ENCODE measurements around the gene AMBP. TPM values are rescaled to one million over a fixed set of nuclear protein-coding genes. Genes with fewer than 3 reads are reported as not detected.

The AMBP gene
- total RNA-seq, 6 experiments from 2014 or later, result 2,202 to 7,072 (median 5,221) TPM

GRCh38 chr9:114099669-114100270 lies 21.7 kb upstream of the AMBP start:
- Histone ChIP-seq H3K36me3 (peaks cover 0 to 4% (median 0%) of the 10 kb centered on the region in 4 donors), H3K9me3 (no peaks in the 10 kb centered on the region), H3K27me3 (no peaks in the 10 kb centered on the region), H3K27ac (no peak overlapping the region), H3K4me1 (peaks cover 0 to 11% (median 0%) of the 10 kb centered on the region in 4 donors), H3K4me3 (peak overlapping the region in 1 of 3 donors; percentile 69)
- intact Hi-C loops (cut with DNase I), result loop anchor here in 1 of 2 donors (5.0 kb wide), 1 partner anchor 188 kb away; no protein-coding TSS in a partner anchor
- no peak for DNase-seq
- WGBS (ENCODE audit: insufficient coverage, low coverage, low lambda C conversion rate, missing lambda C conversion rate), result 65% methylated on average over 2 of the region's 2 CpGs
- no peak for TF ChIP-seq CTCF (IDR thresholded peaks at IDR 0.05)
- TF ChIP-seq POLR2A (IDR thresholded peaks at IDR 0.05), result no peak
- peak in 2 of 4 donors; percentile 1 to 10 for ATAC-seq

GRCh38 chr9:114098936-114099668 lies 21.0 kb upstream of the AMBP start, which contains the start of gene KIF12:
Gene KIF12 (minus strand): TSS chr9:114099292. CDS start chr9:114099276, 16 bp downstream.
- WGBS (ENCODE audit: insufficient coverage, low coverage, low lambda C conversion rate, missing lambda C conversion rate), result 23% methylated on average over 14 of the region's 32 CpGs
- ATAC-seq (peak; percentile 68 to 83 (median 72)), DNase-seq (peak; percentile 67 to 82 (median 82))
- no peak for TF ChIP-seq POLR2A (IDR thresholded peaks at IDR 0.05)
- TF ChIP-seq CTCF (IDR thresholded peaks at IDR 0.05), result peak in 1 of 4 donors; percentile 14
- intact Hi-C loops (cut with DNase I), result loop anchor here in 1 of 2 donors (5.0 kb wide), 1 partner anchor 188 kb away; no protein-coding TSS in a partner anchor
- Histone ChIP-seq H3K27me3 (no peaks in the 10 kb centered on the region), H3K4me3 (peak within 1 kb of the TSS; percentile 49 to 69 (median 57)), H3K27ac (peak within 1 kb of the TSS in 1 of 3 donors; percentile 29), H3K9me3 (no peaks in the 10 kb centered on the region), H3K36me3 (peaks cover 0 to 4% (median 0%) of the 10 kb centered on the region in 4 donors), H3K4me1 (peaks cover 0 to 11% (median 0%) of the 10 kb centered on the region in 4 donors)

- no peak for TF ChIP-seq POLR2A (IDR thresholded peaks at IDR 0.05)
- TF ChIP-seq CTCF (IDR thresholded peaks at IDR 0.05), result no peak
- Histone ChIP-seq H3K27me3 (no peaks in the 10 kb centered on the region), H3K4me3 (peak overlapping the region; percentile 49 to 69 (median 57)), H3K36me3 (peaks cover 0 to 4% (median 0%) of the 10 kb centered on the region in 4 donors), H3K27ac (no peak overlapping the region), H3K4me1 (peaks cover 0 to 11% (median 0%) of the 10 kb centered on the region in 4 donors), H3K9me3 (no peaks in the 10 kb centered on the region)
- ATAC-seq (peak; percentile 89 to 92 (median 90)), DNase-seq (peak; percentile 88 to 89 (median 89))
- WGBS (ENCODE audit: insufficient coverage, low coverage, low lambda C conversion rate, missing lambda C conversion rate), result 0% methylated on average over 9 of the region's 77 CpGs
- intact Hi-C loops (cut with DNase I), result loop anchor here in 1 of 2 donors (5.0 kb wide), 1 partner anchor 189 kb away; no protein-coding TSS in a partner anchor
Observed at GRCh38 chr9:114098021-114098935, 20.2 kb upstream of the AMBP start.

GRCh38 chr9:114097613-114098020 lies 19.5 kb upstream of the AMBP start:
- WGBS (ENCODE audit: insufficient coverage, low coverage, low lambda C conversion rate, missing lambda C conversion rate), result 78% methylated on average over 6 of the region's 18 CpGs
- Histone ChIP-seq H3K4me1 (peaks cover 0 to 11% (median 0%) of the 10 kb centered on the region in 4 donors), H3K27me3 (no peaks in the 10 kb centered on the region), H3K36me3 (peaks cover 0 to 4% (median 0%) of the 10 kb centered on the region in 4 donors), H3K9me3 (no peaks in the 10 kb centered on the region), H3K4me3 (peak overlapping the region; percentile 49 to 69 (median 57)), H3K27ac (no peak overlapping the region)
- DNase-seq, result no peak
- ATAC-seq, result no peak
- intact Hi-C loops (cut with DNase I), result loop anchor here in 1 of 2 donors (5.0 kb wide), 1 partner anchor 190 kb away; no protein-coding TSS in a partner anchor
- no peak for TF ChIP-seq CTCF (IDR thresholded peaks at IDR 0.05)
- TF ChIP-seq POLR2A (IDR thresholded peaks at IDR 0.05), result no peak

Data from right lobe of liver (tissue), 6 donors.